Measurements from ENCODE around the gene SCN1A. TPM values are rescaled to one million over a fixed set of nuclear protein-coding genes. Genes with fewer than 3 reads are reported as not detected.

Gene SCN1A
- total RNA-seq, 1 donor from 2014 or later: not detected

DNA sequence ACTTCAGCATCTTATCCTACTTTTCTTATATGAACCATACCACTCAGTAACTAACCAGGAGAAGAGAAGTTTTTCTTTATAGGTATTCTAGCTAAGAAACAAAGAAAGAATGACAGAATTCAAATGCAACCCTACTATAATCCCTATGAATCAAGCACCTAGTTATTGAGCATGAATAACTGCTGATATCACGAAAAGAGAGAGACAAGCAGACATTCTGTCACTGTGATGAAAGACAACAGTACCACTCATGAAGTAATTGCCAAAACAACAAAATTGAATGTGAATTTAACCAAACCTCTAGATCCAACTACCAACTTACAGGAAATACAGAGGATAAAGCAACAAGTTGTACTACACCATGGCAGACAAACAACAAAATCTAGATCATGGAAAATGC lies 189.6 kb downstream of the SCN1A start:
- H3K4me3 ChIP-seq: no peak overlapping the region
- H3K9me3 ChIP-seq: no peaks in the 10 kb centered on the region
- H3K27ac ChIP-seq: no peak overlapping the region
- peaks cover 0 to 43% of the 10 kb centered on the region in 2 donors for H3K36me3 ChIP-seq
- TF ChIP-seq POLR2A (IDR thresholded peaks at IDR 0.05) (no peak), POLR2AphosphoS5 (IDR thresholded peaks at IDR 0.05; ENCODE audit: insufficient read depth in 1 of 2, low read depth in 1 of 2) (no peak), CTCF (IDR thresholded peaks at IDR 0.05) (no peak)
- H3K27me3 ChIP-seq: no peaks in the 10 kb centered on the region
- H3K4me1 ChIP-seq: no peaks in the 10 kb centered on the region
- DNase-seq (ENCODE audit: extremely low spot score in 2 of 2): no peak
- intact Hi-C loops (cut with DNase I): no loop called here

Small RNA genes lying within 50 kb of the gene (small RNA-seq; reads per million reads assigned to genes)
- gene RF00019: not detected

Other genes with a start within 250 kb of the SCN1A start
- gene TTC21B, start 174.2 kb downstream of the SCN1A start, total RNA-seq: 40.5 TPM
- 4.9 TPM for gene SCN9A, start 247.9 kb upstream of the SCN1A start, total RNA-seq

Measured in vagina (tissue), 2 donors.